HG02610 (cell line): Measurements from ENCODE around the gene TMTC2.

Source experiments
- ATAC-seq: cut with Tn5 transposase; IDR thresholded peaks from one replicate; pipeline ENCODE4 v1.9.1; 2021; ENCODE audit warnings: mild to moderate bottlenecking, moderate library complexity; ENCODE audit not compliant: unreplicated experiment

The TMTC2 gene

GRCh38 chr12:83172866-83173649 is 486.4 kb downstream of the TMTC2 start:
- ATAC-seq, result no peak

- no peak for ATAC-seq
These were observed 493.3 kb downstream of the TMTC2 start for GRCh38 chr12:83179999-83180398.

DNA sequence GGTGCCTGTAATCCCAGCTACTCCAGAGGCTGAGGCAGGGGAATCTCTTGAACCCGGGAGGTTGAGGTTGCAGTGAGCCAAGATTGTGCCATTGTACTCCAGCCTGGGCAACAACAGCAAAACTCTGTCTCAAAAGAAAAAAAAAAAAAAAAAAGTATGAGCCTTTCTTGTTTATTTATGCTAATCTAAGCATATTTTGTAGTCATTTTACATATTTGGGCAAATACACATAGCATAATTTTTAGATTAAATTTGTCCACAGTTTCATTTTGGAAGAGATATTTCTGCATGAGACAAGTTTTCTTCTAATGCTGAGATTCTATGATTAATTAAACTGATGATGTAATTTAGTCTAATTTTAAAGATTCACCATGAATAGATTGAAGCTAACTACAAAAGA is 494.4 kb downstream of the TMTC2 start:
- ATAC-seq, result no peak

GRCh38 chr12:83183132-83183531 is 496.4 kb downstream of the TMTC2 start:
- ATAC-seq, result no peak
